Neural cell (in vitro differentiated cells): ENCODE data around the gene ASMTL. TPM values are rescaled to one million over a fixed set of nuclear protein-coding genes. Genes with fewer than 3 reads are reported as not detected.

ENCODE experiments used
- H2AFZ ChIP-seq: fragments of 200-600, 300-800 bp; sonication (generic), shearing (Covaris generic); 2 replicates; pipeline ENCODE4 v1.6.0; 2014; ENCODE audit warnings: low read depth, mild to moderate bottlenecking, antibody characterized with exemption, low read length, moderate library complexity
- H3F3A ChIP-seq: fragments of 200-600 bp; shearing (Covaris generic); 2 replicates; pipeline ENCODE4 v1.6.1; 2016; ENCODE audit warnings: mild to moderate bottlenecking, moderate library complexity, mixed read lengths, antibody characterized with exemption, low read length; ENCODE audit not compliant: insufficient read depth, poor library complexity, severe bottlenecking
- H3K27ac ChIP-seq: fragments of 200-600, 300-800 bp; sonication (generic), shearing (Covaris generic); 2 replicates; pipeline ENCODE4 v1.5.1; 2014; ENCODE audit warnings: mild to moderate bottlenecking, low read length, moderate library complexity
- H3K27me3 ChIP-seq: fragments of 300-800, 200-600 bp; sonication (generic), shearing (Covaris generic); 2 replicates; pipeline ENCODE4 v1.6.0; 2014; ENCODE audit warnings: mild to moderate bottlenecking, low read depth, low read length, moderate library complexity; ENCODE audit not compliant: insufficient read depth
- H3K36me3 ChIP-seq: fragments of 300-800, 200-600 bp; sonication (generic), shearing (Covaris generic); 2 replicates; pipeline ENCODE4 v1.5.1; 2014; ENCODE audit warnings: mild to moderate bottlenecking, antibody characterized with exemption, low read length, moderate library complexity; ENCODE audit not compliant: insufficient read depth
- H3K4me2 ChIP-seq: fragments of 300-800, 200-600 bp; sonication (generic), shearing (Covaris generic); 2 replicates; pipeline ENCODE4 v1.6.0; 2014; ENCODE audit warnings: mild to moderate bottlenecking, low read length
- H3K4me3 ChIP-seq: fragments of 300-800, 200-600 bp; sonication (generic), shearing (Covaris generic); 2 replicates; pipeline ENCODE4 v1.5.1; 2014; ENCODE audit warnings: mild to moderate bottlenecking, low read length, moderate library complexity
- H3K79me2 ChIP-seq: fragments of 200-600 bp; shearing (Covaris generic); replicated peaks from 2 replicates; pipeline ENCODE4 v1.6.0; 2014; ENCODE audit warnings: mild to moderate bottlenecking, low read length, moderate library complexity; ENCODE audit not compliant: insufficient read depth
- H3K9ac ChIP-seq: fragments of 300-800, 200-600 bp; sonication (generic), shearing (Covaris generic); 2 replicates; pipeline ENCODE4 v1.6.1; 2016; ENCODE audit warnings: mild to moderate bottlenecking, low read length, mixed read lengths
- H3K9me2 ChIP-seq: fragments of 200-600 bp; shearing (Covaris generic); 2 replicates; pipeline ENCODE4 v1.6.1; 2016; ENCODE audit warnings: mild to moderate bottlenecking, low read length, mixed read lengths; ENCODE audit not compliant: insufficient read depth
- H3K9me3 ChIP-seq: fragments of 200-600, 300-800 bp; sonication (generic), shearing (Covaris generic); 2 replicates; pipeline ENCODE4 v1.6.1; 2016; ENCODE audit warnings: mild to moderate bottlenecking, mixed run types, low read length, moderate library complexity, mixed read lengths
- H4K20me1 ChIP-seq: fragments of 200-600 bp; shearing (Covaris generic); 2 replicates; pipeline ENCODE4 v1.6.1; 2016; ENCODE audit warnings: mild to moderate bottlenecking, mixed run types; ENCODE audit not compliant: insufficient read depth
- EP300 ChIP-seq: fragments of 450-650 bp; conservative IDR thresholded peaks from 2 replicates; pipeline ENCODE4 v1.6.1; 2014; ENCODE audit warnings: antibody characterized with exemption, mild to moderate bottlenecking, moderate library complexity; ENCODE audit not compliant: poor library complexity, severe bottlenecking
- EZH2 ChIP-seq: fragments of 200-600, 300-800 bp; shearing (Covaris generic), sonication (generic); IDR thresholded peaks from 2 replicates; pipeline ENCODE4 v1.6.1; 2014; ENCODE audit warnings: antibody characterized with exemption, low read length, borderline replicate concordance, mild to moderate bottlenecking; ENCODE audit not compliant: insufficient read depth, poor library complexity, severe bottlenecking
- MXI1 ChIP-seq: fragments of 450-650 bp; conservative IDR thresholded peaks from 2 replicates; pipeline ENCODE4 v1.6.1; 2014; ENCODE audit warnings: antibody characterized with exemption, mild to moderate bottlenecking; ENCODE audit not compliant: poor library complexity, severe bottlenecking
- POLR2AphosphoS5 ChIP-seq: IDR thresholded peaks from 2 replicates; pipeline ENCODE4 v1.6.1; 2012
- RAD21 ChIP-seq: fragments of 450-650 bp; conservative IDR thresholded peaks from 2 replicates; pipeline ENCODE4 v1.6.1; 2014; ENCODE audit warnings: antibody characterized with exemption, mild to moderate bottlenecking, moderate library complexity
- SMC3 ChIP-seq: fragments of 450-650 bp; conservative IDR thresholded peaks from 2 replicates; pipeline ENCODE4 v1.6.1; 2014; ENCODE audit warnings: antibody characterized with exemption, mild to moderate bottlenecking, moderate library complexity; ENCODE audit not compliant: poor library complexity
- TAF1 ChIP-seq: IDR thresholded peaks from 2 replicates; pipeline ENCODE4 v1.6.1; 2012; ENCODE audit warnings: low read depth
- polyA minus RNA-seq: library from RNA; depleted of rRNA, polyadenylated mRNA; stranded (reverse); fragments of >200 nt; gene quantifications from 2 replicates; pipeline ENCODE4 v1.2.3, GENCODE V29; 2014
- polyA plus RNA-seq: library from polyadenylated mRNA; depleted of rRNA; stranded (reverse); fragments of >200 nt; gene quantifications from 2 replicates; pipeline ENCODE4 v1.2.3, GENCODE V29; 2014
- TF ChIP-seq, protein P1 (sequence below): fragments of 450-650 bp; IDR thresholded peaks from 2 replicates; pipeline ENCODE4 v1.5.1; 2014; ENCODE audit warnings: antibody characterized with exemption, mild to moderate bottlenecking, moderate library complexity; ENCODE audit not compliant: poor library complexity, severe bottlenecking
- TF ChIP-seq, protein P2 (sequence below): IDR thresholded peaks from 2 replicates; pipeline ENCODE4 v1.6.1; 2012; ENCODE audit warnings: borderline replicate concordance

The ASMTL gene, protein sequence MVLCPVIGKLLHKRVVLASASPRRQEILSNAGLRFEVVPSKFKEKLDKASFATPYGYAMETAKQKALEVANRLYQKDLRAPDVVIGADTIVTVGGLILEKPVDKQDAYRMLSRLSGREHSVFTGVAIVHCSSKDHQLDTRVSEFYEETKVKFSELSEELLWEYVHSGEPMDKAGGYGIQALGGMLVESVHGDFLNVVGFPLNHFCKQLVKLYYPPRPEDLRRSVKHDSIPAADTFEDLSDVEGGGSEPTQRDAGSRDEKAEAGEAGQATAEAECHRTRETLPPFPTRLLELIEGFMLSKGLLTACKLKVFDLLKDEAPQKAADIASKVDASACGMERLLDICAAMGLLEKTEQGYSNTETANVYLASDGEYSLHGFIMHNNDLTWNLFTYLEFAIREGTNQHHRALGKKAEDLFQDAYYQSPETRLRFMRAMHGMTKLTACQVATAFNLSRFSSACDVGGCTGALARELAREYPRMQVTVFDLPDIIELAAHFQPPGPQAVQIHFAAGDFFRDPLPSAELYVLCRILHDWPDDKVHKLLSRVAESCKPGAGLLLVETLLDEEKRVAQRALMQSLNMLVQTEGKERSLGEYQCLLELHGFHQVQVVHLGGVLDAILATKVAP
- polyA plus RNA-seq = 21.5 and 25.9 TPM in 2 replicates
- polyA minus RNA-seq = 18.9 and 19.5 TPM in 2 replicates

- no peaks in the 10 kb centered on the region for H3K36me3 ChIP-seq
- H3K9me3 ChIP-seq = no peaks in the 10 kb centered on the region
- peak within 1 kb of the TSS; percentile 88 for H2AFZ ChIP-seq
- no peaks in the 10 kb centered on the region for H3K9me2 ChIP-seq
- no peaks in the 10 kb centered on the region for H3F3A ChIP-seq
- H3K27ac ChIP-seq = peak within 1 kb of the TSS; percentile 61
- peak within 1 kb of the TSS; percentile 80 for H3K9ac ChIP-seq
- peak; percentile 48 for TF ChIP-seq EP300
- no peak for TF ChIP-seq EZH2
- TF ChIP-seq, protein P1, sequence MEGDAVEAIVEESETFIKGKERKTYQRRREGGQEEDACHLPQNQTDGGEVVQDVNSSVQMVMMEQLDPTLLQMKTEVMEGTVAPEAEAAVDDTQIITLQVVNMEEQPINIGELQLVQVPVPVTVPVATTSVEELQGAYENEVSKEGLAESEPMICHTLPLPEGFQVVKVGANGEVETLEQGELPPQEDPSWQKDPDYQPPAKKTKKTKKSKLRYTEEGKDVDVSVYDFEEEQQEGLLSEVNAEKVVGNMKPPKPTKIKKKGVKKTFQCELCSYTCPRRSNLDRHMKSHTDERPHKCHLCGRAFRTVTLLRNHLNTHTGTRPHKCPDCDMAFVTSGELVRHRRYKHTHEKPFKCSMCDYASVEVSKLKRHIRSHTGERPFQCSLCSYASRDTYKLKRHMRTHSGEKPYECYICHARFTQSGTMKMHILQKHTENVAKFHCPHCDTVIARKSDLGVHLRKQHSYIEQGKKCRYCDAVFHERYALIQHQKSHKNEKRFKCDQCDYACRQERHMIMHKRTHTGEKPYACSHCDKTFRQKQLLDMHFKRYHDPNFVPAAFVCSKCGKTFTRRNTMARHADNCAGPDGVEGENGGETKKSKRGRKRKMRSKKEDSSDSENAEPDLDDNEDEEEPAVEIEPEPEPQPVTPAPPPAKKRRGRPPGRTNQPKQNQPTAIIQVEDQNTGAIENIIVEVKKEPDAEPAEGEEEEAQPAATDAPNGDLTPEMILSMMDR = no peak
- TF ChIP-seq SMC3 = peak; percentile 59
- TF ChIP-seq, protein P2, sequence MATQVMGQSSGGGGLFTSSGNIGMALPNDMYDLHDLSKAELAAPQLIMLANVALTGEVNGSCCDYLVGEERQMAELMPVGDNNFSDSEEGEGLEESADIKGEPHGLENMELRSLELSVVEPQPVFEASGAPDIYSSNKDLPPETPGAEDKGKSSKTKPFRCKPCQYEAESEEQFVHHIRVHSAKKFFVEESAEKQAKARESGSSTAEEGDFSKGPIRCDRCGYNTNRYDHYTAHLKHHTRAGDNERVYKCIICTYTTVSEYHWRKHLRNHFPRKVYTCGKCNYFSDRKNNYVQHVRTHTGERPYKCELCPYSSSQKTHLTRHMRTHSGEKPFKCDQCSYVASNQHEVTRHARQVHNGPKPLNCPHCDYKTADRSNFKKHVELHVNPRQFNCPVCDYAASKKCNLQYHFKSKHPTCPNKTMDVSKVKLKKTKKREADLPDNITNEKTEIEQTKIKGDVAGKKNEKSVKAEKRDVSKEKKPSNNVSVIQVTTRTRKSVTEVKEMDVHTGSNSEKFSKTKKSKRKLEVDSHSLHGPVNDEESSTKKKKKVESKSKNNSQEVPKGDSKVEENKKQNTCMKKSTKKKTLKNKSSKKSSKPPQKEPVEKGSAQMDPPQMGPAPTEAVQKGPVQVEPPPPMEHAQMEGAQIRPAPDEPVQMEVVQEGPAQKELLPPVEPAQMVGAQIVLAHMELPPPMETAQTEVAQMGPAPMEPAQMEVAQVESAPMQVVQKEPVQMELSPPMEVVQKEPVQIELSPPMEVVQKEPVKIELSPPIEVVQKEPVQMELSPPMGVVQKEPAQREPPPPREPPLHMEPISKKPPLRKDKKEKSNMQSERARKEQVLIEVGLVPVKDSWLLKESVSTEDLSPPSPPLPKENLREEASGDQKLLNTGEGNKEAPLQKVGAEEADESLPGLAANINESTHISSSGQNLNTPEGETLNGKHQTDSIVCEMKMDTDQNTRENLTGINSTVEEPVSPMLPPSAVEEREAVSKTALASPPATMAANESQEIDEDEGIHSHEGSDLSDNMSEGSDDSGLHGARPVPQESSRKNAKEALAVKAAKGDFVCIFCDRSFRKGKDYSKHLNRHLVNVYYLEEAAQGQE = peak; percentile 68
- peak; percentile 85 for TF ChIP-seq MXI1
- peak; percentile 58 for TF ChIP-seq POLR2AphosphoS5
- TF ChIP-seq TAF1 = no peak
- TF ChIP-seq RAD21 = peak; percentile 47
- peaks cover 17% of the 10 kb centered on the region for H3K79me2 ChIP-seq
- H3K4me3 ChIP-seq = peak within 1 kb of the TSS; percentile 96
- no peaks in the 10 kb centered on the region for H4K20me1 ChIP-seq
- H3K4me2 ChIP-seq = peak within 1 kb of the TSS; percentile 48
- H3K27me3 ChIP-seq = no peaks in the 10 kb centered on the region
Measured at GRCh38 chrX:1452516-1453394, at the start of gene ASMTL. TSS of gene ASMTL (minus strand) at chrX:1452909. CDS start at chrX:1452840, 69 bp downstream.

DNA sequence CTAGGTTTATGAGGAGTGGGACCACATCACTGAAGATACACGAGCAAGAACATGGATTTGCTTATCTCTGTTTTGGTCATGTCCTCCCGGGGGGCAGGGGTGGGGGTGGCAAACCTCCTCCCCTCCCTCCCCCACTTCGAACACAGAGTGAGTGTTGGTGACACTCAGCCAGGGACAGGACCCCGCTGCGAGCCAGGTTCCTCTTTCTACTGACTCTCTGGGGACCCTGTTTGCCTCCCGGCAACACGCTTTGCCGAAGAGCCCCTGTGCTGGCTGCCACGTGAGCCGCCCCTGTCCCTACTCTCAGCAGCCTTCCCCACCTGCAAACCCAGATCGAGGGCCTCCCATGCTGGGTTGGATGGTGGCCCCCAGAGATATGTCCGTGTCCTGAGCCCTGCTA is 49.5 kb upstream of the ASMTL start:
- no peak for TF ChIP-seq POLR2AphosphoS5
- TF ChIP-seq, protein P1 = no peak
- no peak for TF ChIP-seq SMC3
- no peak for TF ChIP-seq EP300
- TF ChIP-seq TAF1 = no peak
- no peak for TF ChIP-seq EZH2
- TF ChIP-seq MXI1 = no peak
- TF ChIP-seq, protein P2 = no peak
- no peak for TF ChIP-seq RAD21
- Histone ChIP-seq H3K4me2 (no peak overlapping the region), H3K79me2 (no peaks in the 10 kb centered on the region), H3K27ac (no peak overlapping the region), H3F3A (no peaks in the 10 kb centered on the region), H2AFZ (no peak overlapping the region), H4K20me1 (no peaks in the 10 kb centered on the region), H3K9me3 (no peaks in the 10 kb centered on the region), H3K9me2 (no peaks in the 10 kb centered on the region), H3K9ac (no peak overlapping the region), H3K27me3 (no peaks in the 10 kb centered on the region), H3K4me3 (no peak overlapping the region), H3K36me3 (no peaks in the 10 kb centered on the region)
